Suprapubic skin (tissue), 4 donors: ENCODE data around the gene ARPIN.

Experiments
- CTCF ChIP-seq, 2 donors: fragments of 200-600 bp in 1 of 2; fragments of 450-650 bp in 1 of 2; sonication (generic) in 1 of 2; IDR thresholded peaks; one replicate each; pipeline ENCODE4 v1.5.1; 2016 to 2019; ENCODE audit warnings: antibody characterized with exemption in 2 of 2, mild to moderate bottlenecking in 1 of 2, moderate library complexity in 1 of 2
- POLR2A ChIP-seq, 2 donors: fragments of 450-650 bp; IDR thresholded peaks; one replicate each; pipeline ENCODE4 v1.6.1; 2017; ENCODE audit warnings: antibody characterized with exemption in 2 of 2, mild to moderate bottlenecking in 2 of 2, moderate library complexity in 2 of 2
- POLR2AphosphoS5 ChIP-seq, 3 donors: sonication (generic); formaldehyde crosslinking; IDR thresholded peaks; one replicate each; pipeline ENCODE4 v1.6.1; 2017; ENCODE audit warnings: antibody characterized with exemption in 3 of 3

- TF ChIP-seq POLR2A (IDR thresholded peaks at IDR 0.05): no peak
- TF ChIP-seq CTCF (IDR thresholded peaks at IDR 0.05): no peak
- no peak for TF ChIP-seq POLR2AphosphoS5 (IDR thresholded peaks at IDR 0.05)
These were observed 41.8 kb upstream of the ARPIN start for GRCh38 chr15:89954541-89954940.
